ENCODE results near the gene CCL5.
A peak's percentile ranks its signal among the peaks of the same experiment; 100 is the strongest.

Gene CCL5

DNA sequence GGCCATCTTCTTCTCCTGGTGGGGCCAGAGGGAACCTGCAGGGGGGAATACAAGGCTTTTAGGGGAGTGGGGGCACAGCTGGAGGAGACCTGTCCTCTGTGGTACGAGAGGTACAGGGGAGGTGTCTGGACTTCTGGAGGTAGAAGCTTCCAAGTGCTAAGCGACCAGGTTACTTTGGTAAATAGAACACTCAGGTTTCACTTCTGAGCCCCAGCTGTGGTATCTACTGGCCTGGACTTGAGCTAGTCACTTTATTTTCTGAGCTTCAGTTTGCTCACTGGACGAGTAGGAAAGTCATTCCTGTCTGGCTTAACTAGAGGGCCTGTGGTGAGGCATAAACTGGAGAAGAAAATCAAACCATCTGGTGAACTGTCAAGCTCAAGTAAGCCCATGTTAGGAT is 11.4 kb downstream of the CCL5 start, which contains the start of gene HEATR9:
Gene HEATR9 (minus strand): TSS at position 155 of the 400 bp plus-strand sequence. CDS start 149 bp downstream, at position 6.
- DNase-seq (ENCODE audit: low read depth in 2 of 2, low spot score in 1 of 2), result no peak

DNA sequence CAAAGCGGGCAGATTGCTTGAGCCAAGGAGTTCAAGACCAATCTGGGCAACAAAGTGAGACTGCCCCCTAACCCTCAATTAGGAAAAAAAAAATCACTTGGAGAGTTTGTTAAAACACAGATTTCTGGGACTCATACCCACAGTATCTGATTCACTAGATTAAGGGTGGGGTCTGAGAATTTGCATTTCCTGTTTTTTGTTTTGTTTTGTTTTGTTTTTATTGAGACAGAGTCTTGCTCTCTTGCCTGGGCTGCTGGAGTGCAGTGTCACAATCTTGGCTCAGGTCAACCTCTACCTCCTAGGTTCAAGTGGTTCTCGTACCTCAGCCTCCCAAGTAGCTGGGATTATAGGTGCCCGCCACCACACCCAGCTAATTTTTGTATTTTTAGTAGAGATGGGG is 12.6 kb downstream of the CCL5 start:
- DNase-seq (ENCODE audit: low read depth in 2 of 2, low spot score in 1 of 2), result no peak

- DNase-seq (ENCODE audit: low read depth in 2 of 2, low spot score in 1 of 2), result no peak
These were observed 13.7 kb downstream of the CCL5 start for GRCh38 chr17:35866341-35866950.

DNA sequence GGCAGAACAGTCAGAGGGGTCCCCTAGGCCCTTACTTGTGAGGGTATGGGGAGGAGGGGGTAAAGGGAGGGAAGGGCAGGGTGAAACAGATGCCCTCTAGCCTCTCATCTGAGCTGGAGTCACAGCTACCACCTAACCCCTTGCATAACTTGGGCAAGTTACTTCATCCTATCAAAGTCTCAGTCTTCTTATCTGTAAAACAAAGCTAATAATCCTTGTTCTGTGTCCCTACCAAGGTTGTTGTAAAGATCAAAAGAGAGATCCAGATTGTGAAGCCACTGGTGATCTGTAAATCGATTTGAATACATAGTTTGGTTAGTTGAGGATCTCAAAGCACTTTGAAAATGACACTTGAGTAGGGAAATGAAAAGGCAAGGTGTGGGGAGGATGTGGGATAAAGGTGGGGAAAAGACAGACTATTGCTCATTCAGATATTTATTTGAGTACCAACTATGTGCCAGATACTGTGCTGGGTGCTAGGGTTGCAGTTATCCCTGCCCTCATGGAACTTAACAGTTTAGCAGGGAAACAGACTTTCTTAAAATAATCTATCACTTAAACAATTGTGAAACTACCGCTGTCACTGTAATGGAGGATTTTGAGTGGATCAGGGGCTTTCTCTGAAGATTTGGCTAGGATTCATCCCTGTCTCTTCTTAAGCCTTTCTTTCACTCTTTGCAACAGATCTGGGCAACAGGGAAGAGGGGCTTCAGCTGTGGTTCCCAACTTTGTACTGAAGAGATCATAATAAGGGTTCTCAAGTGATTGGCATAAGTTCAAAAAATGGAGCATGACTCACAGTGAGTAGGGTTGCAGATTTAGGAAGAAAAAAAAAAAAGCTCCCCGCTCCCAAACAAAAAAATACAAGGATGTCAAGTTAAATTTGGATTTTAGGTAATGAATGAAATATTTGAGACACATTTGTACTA is 14.5 kb downstream of the CCL5 start:
- no peak for DNase-seq (ENCODE audit: low read depth in 2 of 2, low spot score in 1 of 2)

DNA sequence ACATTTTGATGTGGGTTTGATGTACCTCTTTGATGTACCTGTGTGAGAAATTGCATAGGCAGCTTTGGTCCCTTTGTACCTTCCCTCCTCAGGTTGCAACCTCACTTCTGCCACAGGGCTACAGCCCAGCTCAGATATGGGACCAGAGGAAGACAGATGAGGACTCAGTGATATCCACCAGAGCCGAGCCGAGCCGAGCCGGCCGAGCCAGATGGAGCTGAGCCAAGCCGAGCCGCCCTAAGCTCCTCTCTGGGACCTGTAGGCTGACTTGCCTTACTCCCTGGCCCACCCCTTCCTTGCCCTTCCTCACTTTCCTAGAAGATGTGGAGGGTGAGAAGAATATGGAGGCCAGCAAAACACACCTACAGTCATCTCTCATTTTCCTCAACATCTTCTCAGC is 15.3 kb downstream of the CCL5 start:
- DNase-seq (ENCODE audit: low read depth in 2 of 2, low spot score in 1 of 2), result no peak

- no peak for DNase-seq (ENCODE audit: low read depth in 2 of 2, low spot score in 1 of 2)
These were observed 23.6 kb downstream of the CCL5 start for GRCh38 chr17:35856603-35857002.

GRCh38 chr17:35855965-35856364 is 24.2 kb downstream of the CCL5 start:
- no peak for DNase-seq (ENCODE audit: low read depth in 2 of 2, low spot score in 1 of 2)

GRCh38 chr17:35849469-35850348 is 30.5 kb downstream of the CCL5 start:
- DNase-seq (ENCODE audit: low read depth in 2 of 2, low spot score in 1 of 2), result peak; percentile 23 to 43

- DNase-seq (ENCODE audit: low read depth in 2 of 2, low spot score in 1 of 2), result no peak
These were observed 32.4 kb downstream of the CCL5 start for GRCh38 chr17:35847633-35848373.

- DNase-seq (ENCODE audit: low read depth in 2 of 2, low spot score in 1 of 2), result no peak
These were observed 33.2 kb downstream of the CCL5 start for GRCh38 chr17:35847006-35847405.

DNA sequence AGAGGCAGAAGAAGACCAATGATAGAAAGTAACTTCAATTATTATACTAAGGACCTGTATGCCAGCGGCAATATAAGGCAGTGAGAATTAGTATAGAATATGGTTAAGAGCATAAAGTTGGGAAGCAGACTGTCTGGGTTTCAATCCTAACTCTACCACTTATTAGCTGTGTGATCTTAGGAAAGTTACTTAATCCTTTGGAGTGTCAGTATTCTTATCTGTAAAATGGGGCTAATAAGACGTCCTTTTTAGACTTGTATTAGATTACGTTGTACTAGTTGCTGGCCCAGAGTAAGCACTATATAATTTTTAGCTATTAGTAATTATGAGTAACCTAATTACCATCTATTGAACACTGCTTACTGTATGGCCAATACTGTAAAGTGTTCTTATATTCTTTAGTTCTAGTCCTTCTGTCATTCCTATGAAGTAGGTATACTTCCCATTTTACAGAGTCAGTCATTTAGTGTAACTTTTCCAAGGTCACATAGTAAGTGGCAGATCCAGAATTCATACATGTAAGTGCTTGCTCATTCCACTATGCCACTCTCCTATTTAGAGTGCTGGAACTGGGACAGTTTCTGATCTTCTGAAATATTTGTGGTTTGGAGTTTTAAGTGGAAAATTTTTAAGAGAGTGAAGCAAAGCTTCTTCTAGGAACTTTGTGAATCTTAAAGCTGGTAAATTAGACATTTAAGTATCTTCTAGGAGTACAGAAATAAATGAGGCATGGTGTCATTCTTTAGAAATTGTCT is 33.9 kb downstream of the CCL5 start:
- no peak for DNase-seq (ENCODE audit: low read depth in 2 of 2, low spot score in 1 of 2)

DNA sequence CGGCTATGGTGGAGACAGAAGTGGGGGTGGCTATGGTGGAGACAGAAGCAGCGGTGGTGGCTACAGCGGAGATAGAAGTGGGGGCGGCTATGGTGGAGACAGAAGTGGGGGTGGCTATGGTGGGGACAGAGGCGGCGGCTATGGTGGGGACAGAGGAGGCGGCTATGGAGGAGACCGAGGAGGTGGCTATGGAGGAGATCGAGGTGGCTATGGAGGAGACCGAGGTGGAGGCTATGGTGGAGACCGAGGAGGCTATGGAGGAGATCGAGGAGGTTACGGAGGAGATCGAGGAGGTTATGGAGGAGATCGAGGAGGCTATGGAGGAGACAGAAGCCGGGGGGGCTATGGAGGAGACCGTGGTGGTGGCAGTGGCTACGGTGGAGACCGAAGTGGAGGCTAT is 35.6 kb downstream of the CCL5 start:
- no peak for DNase-seq (ENCODE audit: low read depth in 2 of 2, low spot score in 1 of 2)

GRCh38 chr17:35843698-35844097 is 36.5 kb downstream of the CCL5 start:
- DNase-seq (ENCODE audit: low read depth in 2 of 2, low spot score in 1 of 2), result no peak

- no peak for DNase-seq (ENCODE audit: low read depth in 2 of 2, low spot score in 1 of 2)
These were observed 37.9 kb downstream of the CCL5 start for GRCh38 chr17:35842239-35842638.

DNA sequence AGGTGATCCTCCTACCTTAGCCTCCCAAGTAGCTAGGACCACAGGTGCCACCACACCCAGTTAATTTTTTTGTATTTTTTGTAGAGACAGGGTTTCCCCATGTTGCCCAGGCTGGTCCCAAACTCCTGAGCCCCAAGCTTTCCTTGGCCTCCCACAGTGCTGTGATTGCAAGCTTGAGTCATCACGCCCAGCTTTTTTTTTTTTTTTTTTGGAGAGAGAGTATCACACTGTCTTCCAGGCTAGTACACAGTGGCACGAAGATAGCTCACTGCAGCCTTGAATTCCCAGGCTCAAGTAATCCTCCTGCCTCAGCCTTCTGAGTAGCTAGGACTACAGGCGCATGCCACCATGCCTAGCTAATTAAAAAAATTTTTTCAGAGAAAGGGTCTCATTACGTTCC is 38.7 kb downstream of the CCL5 start:
- DNase-seq (ENCODE audit: low read depth in 2 of 2, low spot score in 1 of 2), result no peak

DNA sequence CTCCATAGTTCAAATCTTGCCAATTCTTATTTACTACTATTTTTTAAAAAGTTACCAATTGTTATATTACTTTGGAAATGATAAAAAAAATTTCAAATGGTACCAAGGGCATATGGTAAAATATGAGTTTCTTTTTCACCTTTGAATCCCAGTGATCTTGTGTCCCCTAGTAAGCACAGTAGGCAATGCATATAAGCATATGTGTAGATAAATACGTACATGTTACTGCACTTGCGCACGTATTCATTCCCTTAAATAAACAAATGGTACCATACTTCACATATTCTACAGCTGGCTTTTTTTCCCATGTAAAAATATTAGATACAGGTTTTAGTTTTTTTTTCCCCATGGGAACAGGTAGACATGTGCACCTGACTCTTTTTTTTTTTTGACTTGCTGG is 39.1 kb downstream of the CCL5 start:
- no peak for DNase-seq (ENCODE audit: low read depth in 2 of 2, low spot score in 1 of 2)

DNA sequence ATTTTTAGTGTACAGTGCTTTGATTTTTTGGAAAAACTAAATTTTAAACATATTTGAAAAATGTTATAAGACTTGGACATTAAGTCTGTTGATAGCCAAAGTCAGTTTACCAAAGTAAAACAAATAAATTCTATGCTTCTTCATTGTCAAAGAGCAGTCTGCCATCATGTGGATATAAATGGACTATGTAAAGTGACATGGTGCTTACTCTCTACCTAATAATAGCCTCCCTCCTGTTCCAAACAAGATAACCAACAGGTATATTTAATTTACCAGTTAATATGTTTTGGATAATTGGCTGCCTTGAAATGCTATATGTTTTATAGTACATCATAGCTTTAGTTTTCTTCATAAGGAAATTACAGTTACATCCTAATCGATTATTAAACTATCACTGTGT is 55.0 kb downstream of the CCL5 start:
- DNase-seq (ENCODE audit: low read depth in 2 of 2, low spot score in 1 of 2), result no peak

Measured in stimulated activated CD8-positive, alpha-beta memory T cell treated with anti-CD3 and anti-CD28 coated beads, Interleukin-4, amount 100 ng/mL, for 4 hours (primary cell).